ENCODE results near the gene RIPK4. TPM values are rescaled to one million over a fixed set of nuclear protein-coding genes. Genes with fewer than 3 reads are reported as not detected.

RIPK4 gene
- total RNA-seq, 1 experiment from 2014 or later: 67.4 TPM

DNA sequence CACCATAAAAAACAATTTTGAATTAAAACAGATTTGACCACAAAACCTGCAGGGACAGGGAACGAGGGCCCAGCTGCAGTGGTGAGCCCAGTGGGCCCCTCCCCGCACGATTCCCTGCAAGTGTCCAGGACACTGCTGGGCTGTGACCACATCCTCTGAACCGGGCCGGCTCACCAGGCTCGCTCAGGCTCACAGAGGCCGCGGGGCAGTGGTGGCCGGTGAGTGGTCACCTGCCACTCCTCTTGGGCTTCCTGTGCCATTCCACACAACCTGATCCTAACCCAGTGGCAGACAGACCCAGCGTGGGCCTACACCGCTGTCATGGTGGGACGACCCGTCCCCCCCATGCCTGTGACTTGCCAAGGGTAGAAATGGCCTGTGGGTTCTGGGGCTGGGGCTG is 36.5 kb upstream of the RIPK4 start:
- intact Hi-C loops (cut with micrococcal nuclease; ENCODE audit: unreplicated experiment): no loop called here
- ChIA-PET POLR2A (interaction anchor here (0.6 to 0.7 kb wide), 3 partner anchors 79 to 1815 kb away, joined by 3 to 4 read pairs (median 3); no protein-coding TSS in a partner anchor), CTCF (no interaction called here)
- H3K4me3 ChIP-seq (ENCODE audit: low read depth in 2 of 2, low read length in 2 of 2): no peak overlapping the region
- ATAC-seq (no peak), DNase-seq (ENCODE audit: low read depth, low spot score) (no peak)
- TF ChIP-seq, protein P1, sequence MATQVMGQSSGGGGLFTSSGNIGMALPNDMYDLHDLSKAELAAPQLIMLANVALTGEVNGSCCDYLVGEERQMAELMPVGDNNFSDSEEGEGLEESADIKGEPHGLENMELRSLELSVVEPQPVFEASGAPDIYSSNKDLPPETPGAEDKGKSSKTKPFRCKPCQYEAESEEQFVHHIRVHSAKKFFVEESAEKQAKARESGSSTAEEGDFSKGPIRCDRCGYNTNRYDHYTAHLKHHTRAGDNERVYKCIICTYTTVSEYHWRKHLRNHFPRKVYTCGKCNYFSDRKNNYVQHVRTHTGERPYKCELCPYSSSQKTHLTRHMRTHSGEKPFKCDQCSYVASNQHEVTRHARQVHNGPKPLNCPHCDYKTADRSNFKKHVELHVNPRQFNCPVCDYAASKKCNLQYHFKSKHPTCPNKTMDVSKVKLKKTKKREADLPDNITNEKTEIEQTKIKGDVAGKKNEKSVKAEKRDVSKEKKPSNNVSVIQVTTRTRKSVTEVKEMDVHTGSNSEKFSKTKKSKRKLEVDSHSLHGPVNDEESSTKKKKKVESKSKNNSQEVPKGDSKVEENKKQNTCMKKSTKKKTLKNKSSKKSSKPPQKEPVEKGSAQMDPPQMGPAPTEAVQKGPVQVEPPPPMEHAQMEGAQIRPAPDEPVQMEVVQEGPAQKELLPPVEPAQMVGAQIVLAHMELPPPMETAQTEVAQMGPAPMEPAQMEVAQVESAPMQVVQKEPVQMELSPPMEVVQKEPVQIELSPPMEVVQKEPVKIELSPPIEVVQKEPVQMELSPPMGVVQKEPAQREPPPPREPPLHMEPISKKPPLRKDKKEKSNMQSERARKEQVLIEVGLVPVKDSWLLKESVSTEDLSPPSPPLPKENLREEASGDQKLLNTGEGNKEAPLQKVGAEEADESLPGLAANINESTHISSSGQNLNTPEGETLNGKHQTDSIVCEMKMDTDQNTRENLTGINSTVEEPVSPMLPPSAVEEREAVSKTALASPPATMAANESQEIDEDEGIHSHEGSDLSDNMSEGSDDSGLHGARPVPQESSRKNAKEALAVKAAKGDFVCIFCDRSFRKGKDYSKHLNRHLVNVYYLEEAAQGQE (IDR thresholded peaks at IDR 0.05; ENCODE audit: insufficient read depth in 1 of 2, low read depth in 2 of 2, low read length in 1 of 2): no peak
- TF ChIP-seq TCF7L2 (IDR thresholded peaks at IDR 0.05; ENCODE audit: low read depth, low read length) (no peak), SIN3A (IDR thresholded peaks at IDR 0.05; ENCODE audit: borderline replicate concordance, insufficient read depth, low read depth, low read length) (no peak), POLR2AphosphoS5 (IDR thresholded peaks at IDR 0.05; ENCODE audit: low read depth, low read length) (no peak)
- TF ChIP-seq, protein P2, sequence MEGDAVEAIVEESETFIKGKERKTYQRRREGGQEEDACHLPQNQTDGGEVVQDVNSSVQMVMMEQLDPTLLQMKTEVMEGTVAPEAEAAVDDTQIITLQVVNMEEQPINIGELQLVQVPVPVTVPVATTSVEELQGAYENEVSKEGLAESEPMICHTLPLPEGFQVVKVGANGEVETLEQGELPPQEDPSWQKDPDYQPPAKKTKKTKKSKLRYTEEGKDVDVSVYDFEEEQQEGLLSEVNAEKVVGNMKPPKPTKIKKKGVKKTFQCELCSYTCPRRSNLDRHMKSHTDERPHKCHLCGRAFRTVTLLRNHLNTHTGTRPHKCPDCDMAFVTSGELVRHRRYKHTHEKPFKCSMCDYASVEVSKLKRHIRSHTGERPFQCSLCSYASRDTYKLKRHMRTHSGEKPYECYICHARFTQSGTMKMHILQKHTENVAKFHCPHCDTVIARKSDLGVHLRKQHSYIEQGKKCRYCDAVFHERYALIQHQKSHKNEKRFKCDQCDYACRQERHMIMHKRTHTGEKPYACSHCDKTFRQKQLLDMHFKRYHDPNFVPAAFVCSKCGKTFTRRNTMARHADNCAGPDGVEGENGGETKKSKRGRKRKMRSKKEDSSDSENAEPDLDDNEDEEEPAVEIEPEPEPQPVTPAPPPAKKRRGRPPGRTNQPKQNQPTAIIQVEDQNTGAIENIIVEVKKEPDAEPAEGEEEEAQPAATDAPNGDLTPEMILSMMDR (IDR thresholded peaks at IDR 0.05): no peak
- no peaks in the 10 kb centered on the region for H3K27me3 ChIP-seq (ENCODE audit: control insufficient read depth, insufficient read depth, low read length)
- no peaks in the 10 kb centered on the region; the same call in none of the 2 replicates for H3K36me3 ChIP-seq (ENCODE audit: control insufficient read depth, insufficient read depth, low read length)
- in situ Hi-C loops (cut with HindIII; ENCODE audit: low pct_unique_long_range_greater_than_20kb, low sequenced_read_pairs): no loop called here
- H3K9me3 ChIP-seq (ENCODE audit: control insufficient read depth, insufficient read depth, low read depth, low read length): no peaks in the 10 kb centered on the region
- H3K4me1 ChIP-seq (ENCODE audit: control insufficient read depth, insufficient read depth, low read length): no peaks in the 10 kb centered on the region
- H3K27ac ChIP-seq (ENCODE audit: low read length): no peak overlapping the region
- BruUV-seq (replicated peaks): no TSS peak

DNA sequence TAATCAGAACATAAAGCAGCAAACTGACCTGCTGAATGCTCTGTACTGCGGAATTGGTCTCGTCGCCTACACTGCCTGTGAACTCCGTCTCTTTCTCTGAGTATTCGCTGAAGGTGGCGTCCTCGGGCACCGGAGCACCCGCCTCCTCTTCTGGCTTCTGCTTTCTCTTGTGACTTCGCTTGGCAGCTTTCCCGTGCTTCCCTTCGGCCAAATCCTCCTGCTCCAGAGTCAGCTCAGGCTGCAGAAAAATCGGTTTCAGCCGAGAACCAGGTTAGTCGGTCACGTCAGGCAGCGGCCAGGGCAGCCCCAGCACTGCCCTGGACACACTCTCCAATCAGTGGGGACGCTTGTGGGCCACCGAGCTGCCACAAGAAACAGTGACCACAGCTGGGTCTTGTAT is 35.8 kb upstream of the RIPK4 start:
- in situ Hi-C loops (cut with HindIII; ENCODE audit: low pct_unique_long_range_greater_than_20kb, low sequenced_read_pairs) (no loop called here), intact Hi-C loops (cut with micrococcal nuclease; ENCODE audit: unreplicated experiment) (no loop called here)
- POLR2A ChIA-PET: interaction anchor here (0.6 to 0.7 kb wide), 2 partner anchors 79 to 160 kb away, joined by 3 read pairs; no protein-coding TSS in a partner anchor
- no peaks in the 10 kb centered on the region for H3K9me3 ChIP-seq (ENCODE audit: control insufficient read depth, insufficient read depth, low read depth, low read length)
- no TSS peak for BruUV-seq (replicated peaks)
- DNase-seq (ENCODE audit: low read depth, low spot score): no peak
- H3K27ac ChIP-seq (ENCODE audit: low read length): no peak overlapping the region
- ATAC-seq: no peak
- H3K4me3 ChIP-seq (ENCODE audit: low read depth in 2 of 2, low read length in 2 of 2): no peak overlapping the region
- no peaks in the 10 kb centered on the region; the same call in none of the 2 replicates for H3K36me3 ChIP-seq (ENCODE audit: control insufficient read depth, insufficient read depth, low read length)
- no peaks in the 10 kb centered on the region for H3K27me3 ChIP-seq (ENCODE audit: control insufficient read depth, insufficient read depth, low read length)
- CTCF ChIA-PET: no interaction called here
- H3K4me1 ChIP-seq (ENCODE audit: control insufficient read depth, insufficient read depth, low read length): no peaks in the 10 kb centered on the region
- TF ChIP-seq SIN3A (IDR thresholded peaks at IDR 0.05; ENCODE audit: borderline replicate concordance, insufficient read depth, low read depth, low read length) (no peak), POLR2AphosphoS5 (IDR thresholded peaks at IDR 0.05; ENCODE audit: low read depth, low read length) (no peak), TCF7L2 (IDR thresholded peaks at IDR 0.05; ENCODE audit: low read depth, low read length) (no peak)
- TF ChIP-seq, protein P1 (IDR thresholded peaks at IDR 0.05; ENCODE audit: insufficient read depth in 1 of 2, low read depth in 2 of 2, low read length in 1 of 2): no peak
- TF ChIP-seq, protein P2 (IDR thresholded peaks at IDR 0.05): no peak

Measured in Panc1 (cell line).